Measurements from ENCODE around the gene CFB.

CFB gene

DNA sequence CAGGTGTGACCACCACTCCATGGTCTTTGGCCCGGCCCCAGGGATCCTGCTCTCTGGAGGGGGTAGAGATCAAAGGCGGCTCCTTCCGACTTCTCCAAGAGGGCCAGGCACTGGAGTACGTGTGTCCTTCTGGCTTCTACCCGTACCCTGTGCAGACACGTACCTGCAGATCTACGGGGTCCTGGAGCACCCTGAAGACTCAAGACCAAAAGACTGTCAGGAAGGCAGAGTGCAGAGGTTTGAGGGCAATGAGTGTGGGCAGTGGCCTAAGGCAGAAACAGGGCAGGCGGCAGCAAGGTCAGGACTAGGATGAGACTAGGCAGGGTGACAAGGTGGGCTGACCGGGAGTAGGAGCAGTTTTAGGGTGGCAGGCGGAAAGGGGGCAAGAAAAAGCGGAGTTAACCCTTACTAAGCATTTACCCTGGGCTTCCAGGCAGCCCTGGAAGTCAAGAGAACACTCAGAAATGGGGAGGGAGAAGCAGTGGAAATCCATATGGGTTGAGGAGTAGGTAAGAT, 533 bp downstream of the CFB start:
- TF ChIP-seq JUND (IDR thresholded peaks at IDR 0.05; ENCODE audit: low read depth): no peak
- in situ Hi-C loops (cut with HindIII; ENCODE audit: low pct_unique_long_range_greater_than_20kb, low sequenced_read_pairs): no loop called here
- no peak for DNase-seq (ENCODE audit: low read depth in 1 of 2, low spot score in 1 of 2)

DNA sequence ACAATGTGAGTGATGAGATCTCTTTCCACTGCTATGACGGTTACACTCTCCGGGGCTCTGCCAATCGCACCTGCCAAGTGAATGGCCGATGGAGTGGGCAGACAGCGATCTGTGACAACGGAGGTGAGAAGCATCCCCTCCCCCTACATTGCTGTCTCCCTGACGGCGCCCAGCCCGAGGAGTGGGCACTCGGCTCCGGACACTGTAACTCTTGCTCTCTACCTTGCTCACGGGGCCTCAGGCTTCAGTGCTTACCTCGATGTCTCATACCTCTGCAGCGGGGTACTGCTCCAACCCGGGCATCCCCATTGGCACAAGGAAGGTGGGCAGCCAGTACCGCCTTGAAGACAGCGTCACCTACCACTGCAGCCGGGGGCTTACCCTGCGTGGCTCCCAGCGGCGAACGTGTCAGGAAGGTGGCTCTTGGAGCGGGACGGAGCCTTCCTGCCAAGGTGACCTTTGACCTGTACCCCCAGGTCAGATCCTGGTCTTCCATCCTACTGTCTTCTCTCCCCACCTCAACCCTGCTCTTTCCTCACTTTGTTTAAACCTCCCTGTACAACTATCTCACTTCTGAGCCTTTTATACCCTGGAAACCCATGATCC, 1.3 kb downstream of the CFB start:
- DNase-seq (ENCODE audit: low read depth in 1 of 2, low spot score in 1 of 2): no peak
- in situ Hi-C loops (cut with HindIII; ENCODE audit: low pct_unique_long_range_greater_than_20kb, low sequenced_read_pairs): no loop called here
- TF ChIP-seq JUND (IDR thresholded peaks at IDR 0.05; ENCODE audit: low read depth): no peak

DNA sequence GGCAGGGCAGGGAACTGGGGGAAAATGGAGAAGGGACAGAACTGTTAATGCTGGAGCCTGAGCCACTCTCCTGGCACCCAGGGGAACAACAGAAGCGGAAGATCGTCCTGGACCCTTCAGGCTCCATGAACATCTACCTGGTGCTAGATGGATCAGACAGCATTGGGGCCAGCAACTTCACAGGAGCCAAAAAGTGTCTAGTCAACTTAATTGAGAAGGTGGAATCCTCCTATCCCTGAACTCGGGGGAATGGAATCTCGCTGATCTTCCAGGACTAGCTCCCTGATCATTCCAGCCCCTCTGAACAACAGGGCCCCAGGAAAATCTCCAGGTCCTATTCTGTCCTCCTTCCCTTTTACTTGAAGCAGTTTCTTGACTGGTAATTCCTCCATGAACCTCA, 2.0 kb downstream of the CFB start:
- in situ Hi-C loops (cut with HindIII; ENCODE audit: low pct_unique_long_range_greater_than_20kb, low sequenced_read_pairs): no loop called here
- TF ChIP-seq JUND (IDR thresholded peaks at IDR 0.05; ENCODE audit: low read depth): no peak
- no peak for DNase-seq (ENCODE audit: low read depth in 1 of 2, low spot score in 1 of 2)

DNA sequence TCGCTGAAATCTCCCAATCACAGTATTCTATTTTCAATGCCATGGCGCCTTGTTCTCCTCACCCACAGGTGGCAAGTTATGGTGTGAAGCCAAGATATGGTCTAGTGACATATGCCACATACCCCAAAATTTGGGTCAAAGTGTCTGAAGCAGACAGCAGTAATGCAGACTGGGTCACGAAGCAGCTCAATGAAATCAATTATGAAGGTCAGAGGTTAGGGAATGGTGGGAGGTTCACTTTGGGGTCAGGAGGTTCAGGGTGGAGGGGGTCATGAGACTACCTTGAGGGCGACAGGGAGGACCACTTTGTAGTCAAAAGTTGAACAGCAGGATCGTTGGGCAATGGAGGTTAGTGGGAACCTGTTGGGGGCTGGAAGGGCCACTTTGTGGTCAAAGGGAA, 2.4 kb downstream of the CFB start:
- TF ChIP-seq JUND (IDR thresholded peaks at IDR 0.05; ENCODE audit: low read depth): no peak
- DNase-seq (ENCODE audit: low read depth in 1 of 2, low spot score in 1 of 2): no peak
- in situ Hi-C loops (cut with HindIII; ENCODE audit: low pct_unique_long_range_greater_than_20kb, low sequenced_read_pairs): no loop called here

DNA sequence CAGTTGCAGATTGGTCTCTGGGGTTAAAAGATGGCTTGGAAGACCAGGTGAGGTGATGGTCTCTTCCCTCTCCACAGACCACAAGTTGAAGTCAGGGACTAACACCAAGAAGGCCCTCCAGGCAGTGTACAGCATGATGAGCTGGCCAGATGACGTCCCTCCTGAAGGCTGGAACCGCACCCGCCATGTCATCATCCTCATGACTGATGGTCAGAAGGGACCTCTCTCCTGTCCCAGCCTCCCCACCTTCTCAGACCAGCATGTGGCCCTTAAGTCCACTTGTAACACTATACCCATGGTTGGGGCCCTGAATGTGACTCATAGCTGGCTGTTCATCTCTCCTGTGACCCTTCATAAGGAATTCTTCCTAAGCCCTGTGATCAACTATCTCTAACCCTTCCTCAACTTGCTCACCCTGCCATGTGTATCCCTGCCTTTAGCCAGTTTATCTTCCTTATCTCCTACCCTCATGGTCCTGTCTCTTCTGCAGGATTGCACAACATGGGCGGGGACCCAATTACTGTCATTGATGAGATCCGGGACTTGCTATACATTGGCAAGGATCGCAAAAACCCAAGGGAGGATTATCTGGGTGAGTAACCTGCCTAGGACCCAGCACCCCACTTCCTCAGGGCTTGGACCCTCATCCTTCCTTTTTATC, 3.0 kb downstream of the CFB start:
- in situ Hi-C loops (cut with HindIII; ENCODE audit: low pct_unique_long_range_greater_than_20kb, low sequenced_read_pairs): no loop called here
- no peak for DNase-seq (ENCODE audit: low read depth in 1 of 2, low spot score in 1 of 2)
- TF ChIP-seq JUND (IDR thresholded peaks at IDR 0.05; ENCODE audit: low read depth): no peak

DNA sequence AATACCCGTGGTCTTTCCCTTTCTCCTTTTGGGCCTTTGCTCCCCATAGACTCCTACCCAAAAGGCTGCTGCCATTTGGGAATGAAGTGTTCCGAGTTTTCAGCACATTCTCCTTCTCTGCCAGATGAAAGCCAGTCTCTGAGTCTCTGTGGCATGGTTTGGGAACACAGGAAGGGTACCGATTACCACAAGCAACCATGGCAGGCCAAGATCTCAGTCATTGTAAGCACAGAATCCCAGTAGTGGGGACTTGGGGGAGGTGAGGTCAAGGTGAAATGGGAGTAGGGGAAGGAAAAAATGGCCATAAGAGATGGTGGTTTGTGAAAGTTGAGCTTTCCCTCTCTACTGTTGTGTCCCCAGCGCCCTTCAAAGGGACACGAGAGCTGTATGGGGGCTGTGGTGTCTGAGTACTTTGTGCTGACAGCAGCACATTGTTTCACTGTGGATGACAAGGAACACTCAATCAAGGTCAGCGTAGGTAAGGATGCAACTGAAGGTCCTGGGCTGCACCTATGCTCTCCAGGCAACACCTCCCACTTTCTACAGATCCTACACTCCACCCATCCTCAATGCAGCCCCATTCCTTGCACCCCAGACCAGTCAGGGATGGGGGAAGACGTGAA, 4.1 kb downstream of the CFB start:
- in situ Hi-C loops (cut with HindIII; ENCODE audit: low pct_unique_long_range_greater_than_20kb, low sequenced_read_pairs): no loop called here
- no peak for DNase-seq (ENCODE audit: low read depth in 1 of 2, low spot score in 1 of 2)

DNA sequence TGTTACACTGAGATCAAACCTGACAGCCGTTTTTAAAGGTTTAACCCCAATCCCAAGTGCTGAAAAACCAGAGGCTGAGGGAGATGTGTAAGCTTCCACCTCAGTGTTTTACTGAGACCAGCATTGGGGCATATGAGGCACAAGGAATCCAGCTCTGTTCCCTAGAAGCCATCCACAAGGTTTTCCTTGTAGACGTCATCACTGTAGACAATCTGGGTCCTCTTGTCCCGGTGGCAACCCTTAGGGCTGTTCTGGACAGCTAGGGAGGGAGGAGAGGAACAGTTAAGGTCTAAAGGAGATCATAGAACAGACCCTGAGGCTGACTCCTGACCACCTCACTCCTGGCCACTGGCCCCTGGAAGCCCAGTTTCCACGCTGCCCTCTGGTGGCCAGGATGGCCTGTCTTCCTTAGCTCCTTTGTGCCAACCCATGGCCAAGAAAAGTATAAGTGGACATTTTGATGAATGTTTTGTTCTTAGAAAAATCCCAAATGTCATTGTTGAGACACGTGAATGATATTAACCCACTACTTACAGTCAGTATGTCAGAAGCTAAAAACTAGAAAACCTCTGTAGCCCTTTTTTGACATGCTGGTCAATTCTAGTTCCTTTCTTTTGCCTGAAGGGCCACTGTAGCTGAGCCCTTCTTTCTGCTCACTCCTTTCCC, 6.4 kb downstream of the CFB start:
- peak; percentile 65 to 73 for DNase-seq (ENCODE audit: low read depth in 1 of 2, low spot score in 1 of 2)
- TF ChIP-seq JUND (IDR thresholded peaks at IDR 0.05; ENCODE audit: low read depth): no peak
- in situ Hi-C loops (cut with HindIII; ENCODE audit: low pct_unique_long_range_greater_than_20kb, low sequenced_read_pairs): no loop called here

More for the DNA sequence above, 4.1 kb downstream of the CFB start:
- no peak for TF ChIP-seq JUND (IDR thresholded peaks at IDR 0.05; ENCODE audit: low read depth)

DNA sequence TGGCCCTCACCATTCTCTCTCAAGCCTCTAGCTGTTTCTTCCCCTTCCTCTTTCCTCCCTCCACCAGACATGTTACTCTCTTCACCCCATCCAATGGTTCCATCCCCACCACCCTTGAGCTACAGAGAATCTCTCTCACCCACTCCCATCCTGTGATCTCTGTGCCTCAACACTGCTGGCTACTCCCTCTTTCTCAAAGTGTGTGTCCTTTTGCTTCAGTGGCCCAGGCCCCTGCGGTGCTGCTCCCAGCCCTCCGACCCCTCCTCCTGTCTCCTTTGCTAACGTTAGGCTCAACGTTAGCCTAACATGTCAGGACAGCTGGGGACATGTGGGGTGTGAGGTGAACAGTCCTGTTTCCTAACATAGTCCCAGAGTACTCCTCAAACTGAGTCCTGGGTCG, 7.0 kb downstream of the CFB start:
- in situ Hi-C loops (cut with HindIII; ENCODE audit: low pct_unique_long_range_greater_than_20kb, low sequenced_read_pairs): no loop called here
- no peak for DNase-seq (ENCODE audit: low read depth in 1 of 2, low spot score in 1 of 2)
- TF ChIP-seq JUND (IDR thresholded peaks at IDR 0.05; ENCODE audit: low read depth): no peak

DNA sequence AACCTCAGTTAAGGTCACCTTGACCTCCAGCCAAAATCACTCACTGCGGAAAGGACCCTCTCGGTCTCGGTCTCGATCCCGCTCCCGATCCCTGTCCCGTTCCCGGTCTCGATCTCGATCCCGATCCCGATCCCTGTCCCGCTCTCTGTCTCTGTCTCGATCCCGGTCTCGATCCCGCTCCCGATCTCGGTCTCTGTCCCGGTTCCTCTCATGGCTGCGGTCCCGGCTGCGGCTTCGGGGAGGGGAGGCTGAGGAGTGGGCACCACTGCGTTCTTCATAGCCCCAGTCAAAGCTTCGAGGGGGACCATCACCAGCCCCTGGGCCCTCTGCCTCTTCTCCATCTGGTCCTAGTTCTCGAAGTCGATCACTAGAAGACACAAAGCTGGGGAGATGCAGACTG, 8.6 kb downstream of the CFB start:
- no peak for DNase-seq (ENCODE audit: low read depth in 1 of 2, low spot score in 1 of 2)
- TF ChIP-seq JUND (IDR thresholded peaks at IDR 0.05; ENCODE audit: low read depth): no peak
- in situ Hi-C loops (cut with HindIII; ENCODE audit: low pct_unique_long_range_greater_than_20kb, low sequenced_read_pairs): no loop called here

DNA sequence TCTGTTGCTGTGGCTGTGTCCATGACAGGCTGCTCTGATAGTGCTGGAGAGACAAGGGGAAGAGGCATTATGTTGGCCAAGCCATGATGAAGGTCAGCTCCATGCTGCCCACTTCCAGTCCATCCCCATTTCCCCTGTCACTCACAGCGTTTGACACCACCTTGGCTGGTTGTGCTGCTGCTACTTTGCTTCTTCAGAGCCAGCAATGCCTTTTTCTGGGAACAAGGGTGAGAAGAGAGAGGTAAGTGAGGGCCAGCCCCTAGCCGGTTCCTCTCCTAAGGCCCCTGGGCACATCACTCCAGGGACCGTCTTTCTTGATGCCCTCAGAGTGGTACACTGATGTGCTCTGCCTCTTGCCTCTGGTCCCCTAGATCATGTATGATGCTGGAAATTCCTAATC, 10.9 kb downstream of the CFB start:
- in situ Hi-C loops (cut with HindIII; ENCODE audit: low pct_unique_long_range_greater_than_20kb, low sequenced_read_pairs): no loop called here
- no peak for TF ChIP-seq JUND (IDR thresholded peaks at IDR 0.05; ENCODE audit: low read depth)
- no peak for DNase-seq (ENCODE audit: low read depth in 1 of 2, low spot score in 1 of 2)

DNA sequence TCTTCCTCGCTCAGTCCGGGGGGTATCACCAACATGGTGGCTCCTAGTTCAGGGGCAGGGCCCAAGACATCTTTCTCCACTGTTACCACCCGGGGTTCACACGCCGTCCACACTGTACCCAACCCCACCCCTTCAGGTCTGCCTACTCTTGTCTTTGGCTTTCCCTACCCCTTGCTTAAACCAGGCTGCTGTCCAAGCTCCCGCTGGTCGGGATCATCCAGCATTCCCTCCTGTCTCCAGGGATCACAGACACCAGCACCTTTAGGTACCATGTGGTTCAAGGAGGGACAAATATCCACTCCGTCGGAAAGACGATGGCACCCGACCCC, 12.5 kb downstream of the CFB start:
- TF ChIP-seq JUND (IDR thresholded peaks at IDR 0.05; ENCODE audit: low read depth): no peak
- in situ Hi-C loops (cut with HindIII; ENCODE audit: low pct_unique_long_range_greater_than_20kb, low sequenced_read_pairs): no loop called here
- no peak for DNase-seq (ENCODE audit: low read depth in 1 of 2, low spot score in 1 of 2)

DNA sequence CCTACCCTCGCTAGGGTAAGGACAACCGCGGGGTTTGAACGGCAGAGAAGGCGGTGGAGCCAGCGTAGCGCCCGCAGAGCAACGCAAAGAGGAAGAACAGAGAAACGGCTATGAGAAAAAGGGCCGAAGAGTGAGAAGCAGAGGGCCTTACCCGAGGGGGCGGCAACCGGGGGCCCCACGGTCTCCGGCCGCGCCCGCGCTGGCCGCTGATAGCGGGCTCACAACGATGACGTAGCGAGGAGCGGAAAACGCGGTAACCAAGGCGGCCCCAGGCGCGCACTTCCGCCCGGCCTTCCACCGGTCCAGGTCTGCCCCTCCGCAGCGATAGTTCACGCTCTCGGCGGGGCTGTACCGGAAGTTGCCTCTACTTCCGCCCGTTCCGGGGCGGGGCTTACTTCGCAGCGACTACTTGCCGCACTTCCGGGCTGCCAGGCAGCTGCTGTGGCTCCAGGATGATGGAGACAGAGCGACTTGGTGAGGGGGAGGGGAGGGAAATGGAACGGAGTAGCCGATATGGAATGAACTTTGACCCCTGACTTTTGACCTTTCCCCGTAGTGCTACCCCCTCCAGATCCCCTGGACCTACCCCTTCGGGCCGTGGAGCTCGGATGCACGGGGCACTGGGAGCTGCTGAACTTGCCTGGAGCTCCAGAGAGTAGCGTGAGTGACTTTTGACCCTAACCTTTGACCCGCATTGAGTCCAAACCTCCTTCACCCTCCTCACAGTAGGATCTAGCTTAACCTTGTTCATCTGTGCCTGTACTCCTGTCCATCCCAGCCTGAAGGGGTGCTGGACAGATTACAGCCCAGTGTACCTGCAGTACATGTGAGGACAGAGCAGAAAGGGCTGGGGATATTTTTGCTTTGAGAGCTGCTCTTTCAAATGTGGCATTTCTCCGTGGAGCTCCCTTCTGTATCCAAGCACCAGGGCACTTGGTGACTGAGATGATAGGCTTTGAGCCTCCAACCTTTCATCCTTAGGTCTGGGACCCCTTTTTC, 13.1 kb downstream of the CFB start, which contains the start of the genes NELFE and SKIC2:
Gene NELFE, minus strand, starts transcription at position 231 of the 999 bp plus-strand sequence. CDS start 525 bp downstream, outside the sequence.
Gene SKIC2, plus strand, starts transcription at position 435 of the 999 bp plus-strand sequence. Its CDS starts 18 bp downstream, at position 453.
- in situ Hi-C loops (cut with HindIII; ENCODE audit: low pct_unique_long_range_greater_than_20kb, low sequenced_read_pairs): no loop called here
- TF ChIP-seq JUND (IDR thresholded peaks at IDR 0.05; ENCODE audit: low read depth): no peak

More for the DNA sequence above, 13.1 kb downstream of the CFB start, which contains the start of the genes NELFE and SKIC2:
- peak; percentile 98 for DNase-seq (ENCODE audit: low read depth in 1 of 2, low spot score in 1 of 2)

All from T47D (cell line).